Neural progenitor cell (in vitro differentiated cells): Measurements from ENCODE around the gene INKA2.

ENCODE experiments used
- CTCF ChIP-seq: fragments of 200-600 bp; sonication (generic); IDR thresholded peaks from 2 replicates; pipeline ENCODE4 v1.5.1; 2017; ENCODE audit warnings: antibody characterized with exemption, mild to moderate bottlenecking
- EZH2 ChIP-seq: fragments of 200-600 bp; sonication (generic); IDR thresholded peaks from 2 replicates; pipeline ENCODE4 v1.6.1; 2017; ENCODE audit warnings: antibody characterized with exemption, mild to moderate bottlenecking, moderate library complexity
- EZH2phosphoT487 ChIP-seq: fragments of 200-600 bp; sonication (generic); IDR thresholded peaks from 2 replicates; pipeline ENCODE4 v1.6.1; 2017; ENCODE audit warnings: antibody characterized with exemption

DNA sequence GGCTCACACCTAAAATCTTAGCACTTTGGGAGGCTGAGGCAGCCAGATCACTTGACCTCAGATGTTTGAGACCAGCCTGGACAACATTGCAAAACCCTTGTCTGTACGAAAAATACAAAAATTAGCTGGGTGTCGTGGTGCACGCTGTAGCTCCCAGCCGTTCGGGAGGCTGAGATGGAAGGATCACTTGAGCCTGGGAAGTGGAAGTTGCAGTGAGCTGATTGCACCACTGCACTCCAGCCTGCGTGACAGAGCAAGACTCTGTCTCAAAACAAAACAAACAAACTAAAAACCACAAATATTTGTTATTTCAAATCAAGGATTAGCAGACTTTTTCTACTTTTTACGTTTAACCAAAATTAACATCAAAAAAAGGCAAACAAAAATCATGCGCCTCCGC is 31.3 kb downstream of the INKA2 start:
- TF ChIP-seq CTCF (no peak), EZH2phosphoT487 (no peak), EZH2 (no peak)
